ENCODE results near the gene CHMP1A.

Gene CHMP1A

DNA sequence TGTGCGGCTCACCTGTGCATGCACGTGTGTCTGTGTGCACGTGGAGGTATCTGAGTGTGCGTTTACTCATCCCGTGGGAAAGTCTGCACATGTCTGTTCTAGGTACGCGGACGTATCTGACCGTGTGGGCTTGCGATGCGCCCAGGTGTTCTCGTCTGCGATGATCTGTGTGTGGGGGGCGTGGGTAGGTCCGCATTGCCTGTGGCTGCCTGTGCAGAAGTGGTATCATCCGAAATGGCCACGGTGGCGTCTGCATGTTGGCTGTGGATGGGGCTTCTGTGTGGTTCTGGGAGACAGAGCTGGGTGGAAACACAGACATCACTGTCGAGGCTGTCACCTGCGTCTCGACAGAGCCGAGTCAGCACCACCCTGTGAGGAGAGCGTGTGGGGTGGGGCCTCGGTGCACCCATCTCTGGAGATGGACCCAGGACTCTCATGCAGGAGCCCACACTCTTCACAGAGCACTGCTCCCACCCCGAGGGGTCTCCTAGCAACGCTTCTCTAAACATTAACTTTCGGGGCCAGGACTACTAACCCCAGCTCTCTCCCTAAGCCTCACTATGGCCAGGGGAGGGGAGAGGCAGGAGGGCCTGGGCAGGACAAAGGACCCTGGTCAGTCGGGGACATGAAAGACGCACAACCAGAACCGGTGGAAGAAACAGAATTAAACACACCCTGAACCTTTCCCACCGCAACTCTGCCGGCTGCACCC lies 35.7 kb downstream of the CHMP1A start:
- DNase-seq: no peak

- DNase-seq: no peak
These were observed 36.3 kb downstream of the CHMP1A start for GRCh38 chr16:89621136-89621697.

DNA sequence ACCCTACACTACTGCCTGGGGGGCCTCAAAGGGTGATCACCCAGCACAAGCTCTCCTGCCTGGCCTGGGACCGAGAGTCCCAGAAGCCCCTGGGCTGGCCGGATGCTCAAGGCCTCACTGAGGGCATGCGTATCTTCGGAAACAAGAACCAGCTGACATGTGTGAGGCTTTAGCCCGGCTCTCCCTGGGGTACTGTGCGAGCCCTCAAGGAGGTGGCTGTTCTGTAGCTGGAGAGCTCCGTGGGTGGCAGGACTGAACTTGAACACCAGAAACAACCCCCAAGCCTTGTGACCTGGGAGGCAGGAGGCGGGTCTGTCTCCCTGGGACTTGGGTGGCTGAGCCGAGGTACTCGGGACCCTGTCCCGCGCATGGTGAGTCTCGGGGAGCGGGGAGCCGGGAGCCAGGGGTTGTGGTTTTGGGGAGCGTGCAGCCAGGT lies 37.1 kb downstream of the CHMP1A start:
- DNase-seq: no peak

DNA sequence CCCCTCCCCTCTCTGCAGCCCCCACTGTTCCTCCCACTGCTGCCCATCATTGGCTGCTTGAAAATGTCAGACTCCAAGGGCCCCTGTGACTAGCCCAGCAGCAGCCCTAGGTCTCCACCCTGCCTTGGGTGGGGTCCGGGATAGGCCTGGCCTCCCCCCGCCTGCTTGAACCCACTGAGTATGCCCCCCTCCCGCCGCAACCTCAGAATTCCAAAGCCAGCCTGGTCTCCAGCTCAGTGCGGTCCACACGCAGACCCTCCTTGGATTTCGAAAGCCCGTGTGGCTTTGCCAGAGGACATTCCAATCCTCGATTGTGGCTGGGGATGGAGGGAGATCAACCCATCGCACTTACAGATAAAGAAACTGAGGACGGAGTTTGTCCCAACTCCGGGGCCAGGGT lies 37.7 kb downstream of the CHMP1A start:
- DNase-seq: no peak

- no peak for DNase-seq
These were observed 39.2 kb downstream of the CHMP1A start for GRCh38 chr16:89618109-89618998.

GRCh38 chr16:89617036-89617435 lies 40.5 kb downstream of the CHMP1A start:
- no peak for DNase-seq

- no peak for DNase-seq
These were observed 40.9 kb downstream of the CHMP1A start for GRCh38 chr16:89616623-89617022.

- no peak for DNase-seq
These were observed 41.9 kb downstream of the CHMP1A start for GRCh38 chr16:89615596-89616090.

- no peak for DNase-seq
These were observed 42.3 kb downstream of the CHMP1A start for GRCh38 chr16:89615176-89615575.

- DNase-seq: no peak
These were observed 43.5 kb downstream of the CHMP1A start for GRCh38 chr16:89613954-89614459.

DNA sequence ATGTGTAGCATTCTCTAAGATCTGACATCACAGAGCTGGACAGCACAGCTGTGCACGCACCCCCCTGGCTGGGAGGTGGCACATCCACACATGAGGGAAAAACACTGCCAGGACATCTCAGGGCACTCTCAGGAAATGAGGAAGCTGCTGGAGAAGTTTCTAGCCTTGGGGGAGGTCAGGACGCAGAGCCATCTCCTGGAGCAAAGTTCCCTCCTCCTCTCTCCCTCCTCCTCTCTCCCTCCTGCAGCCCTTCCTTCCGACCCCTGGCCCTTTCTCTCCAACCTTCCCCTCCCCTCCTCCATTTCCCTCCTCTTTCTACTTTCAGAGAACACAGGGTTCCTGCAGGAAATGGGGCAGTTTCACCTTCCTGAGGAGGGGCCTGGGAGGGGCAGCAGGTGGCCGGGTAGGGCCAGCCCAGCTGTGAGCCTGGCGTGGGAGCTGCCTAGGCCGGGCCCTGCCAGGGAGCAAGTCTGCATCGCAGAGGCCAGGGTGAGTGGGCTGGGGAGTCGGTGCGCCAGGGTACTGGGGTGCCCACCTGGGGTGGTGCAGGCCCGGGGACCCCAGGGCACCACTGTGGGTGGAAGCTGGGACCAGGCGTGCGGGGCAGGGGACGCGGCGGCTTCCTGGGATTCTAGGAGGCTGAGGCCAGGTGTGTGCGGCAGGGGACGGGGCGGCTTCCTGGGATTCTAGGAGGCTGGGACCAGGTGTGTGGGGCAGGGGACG lies 44.1 kb downstream of the CHMP1A start, which contains the start of gene DPEP1:
TSS of gene DPEP1 (plus strand) at position 412 of the 723 bp plus-strand sequence. CDS start 16,769 bp downstream, outside the sequence.
- no peak for DNase-seq

- no peak for DNase-seq
These were observed 44.9 kb downstream of the CHMP1A start for GRCh38 chr16:89612415-89613166.

- no peak for DNase-seq
These were observed 47.4 kb downstream of the CHMP1A start for GRCh38 chr16:89610108-89610453.

- DNase-seq: no peak
These were observed 49.4 kb downstream of the CHMP1A start for GRCh38 chr16:89607937-89608740.

DNA sequence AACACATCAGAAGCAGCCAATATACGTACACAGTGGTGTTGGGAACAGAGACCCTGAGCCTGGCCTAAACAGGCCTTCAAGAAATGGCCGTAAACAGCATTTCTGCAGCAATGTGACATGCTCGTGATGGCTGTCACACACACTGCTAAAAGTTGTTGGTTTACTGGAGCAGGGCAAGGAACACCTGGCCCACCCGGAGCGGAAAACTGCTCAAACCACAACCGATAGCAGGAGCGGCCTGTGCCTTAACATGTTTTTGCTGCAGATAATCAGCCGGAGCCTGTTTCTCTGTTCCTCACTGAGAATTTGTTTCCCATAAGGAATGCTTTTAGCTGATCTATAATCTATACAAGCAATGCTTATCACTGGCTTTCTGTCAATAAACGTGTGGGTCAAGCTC lies 50.1 kb downstream of the CHMP1A start:
- DNase-seq: no peak

DNA sequence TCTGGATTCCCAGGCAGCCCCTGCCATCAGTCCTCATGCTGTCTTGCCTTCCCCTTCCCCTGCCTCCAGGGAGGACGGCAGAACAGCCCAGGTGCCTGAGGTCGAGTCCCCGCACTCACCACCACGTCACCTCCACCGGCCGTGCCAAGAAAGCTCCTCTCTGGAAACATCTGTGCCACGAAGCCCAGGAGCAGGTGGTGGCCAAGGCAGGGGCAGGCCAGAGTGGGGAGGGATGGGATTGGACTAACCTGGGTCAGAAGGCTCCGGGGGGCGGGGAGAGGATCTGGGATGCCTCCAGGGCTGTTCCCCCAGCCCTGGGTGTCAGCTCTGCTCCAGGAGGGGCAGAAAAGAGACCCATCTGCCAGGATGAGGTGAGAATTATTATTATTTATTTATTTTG lies 51.5 kb downstream of the CHMP1A start:
- no peak for DNase-seq

GRCh38 chr16:89605186-89605970 lies 52.1 kb downstream of the CHMP1A start:
- no peak for DNase-seq

- no peak for DNase-seq
These were observed 52.7 kb downstream of the CHMP1A start for GRCh38 chr16:89604764-89605163.

GRCh38 chr16:89602952-89603590 lies 54.4 kb downstream of the CHMP1A start:
- DNase-seq: no peak
